Activated naive CD4-positive, alpha-beta T cell treated with anti-CD3 and anti-CD28 coated beads, Interleukin-2, amount 50 U/mL, for 16 hours (primary cell): Measurements from ENCODE around the gene GYG2.
A peak's percentile ranks its signal among the peaks of the same experiment; 100 is the strongest.
"Not testable (repeated sequence)": the region's sequence is repeated elsewhere in the genome, so short reads cannot be mapped to it uniquely, and the experiment has no call there.

Experiments used
- DNase-seq: peaks from one replicate; pipeline ENCODE4 v3.0.0-alpha.2; 2020

GYG2 gene

GRCh38 chrX:2910109-2910508, 81.4 kb downstream of the GYG2 start:
- DNase-seq = no peak

DNA sequence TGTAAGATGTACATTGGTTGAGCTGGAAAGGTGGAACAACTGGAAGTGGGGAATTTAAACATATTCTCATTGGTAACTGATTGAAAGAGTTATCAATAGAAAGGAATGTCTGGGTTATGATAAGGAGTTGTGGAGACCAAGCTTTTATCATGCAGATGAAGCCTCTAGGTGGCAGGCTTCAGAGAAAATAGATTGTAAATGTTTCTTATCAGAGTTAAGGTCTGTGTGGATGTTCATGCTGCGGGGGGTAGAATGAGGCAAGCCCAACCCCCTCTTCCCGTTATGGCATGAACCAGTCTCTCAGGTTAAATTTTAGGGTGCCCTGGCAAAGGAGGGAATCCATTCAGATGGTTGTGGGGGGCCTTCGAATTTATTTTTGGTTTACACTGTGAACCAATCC, 84.4 kb downstream of the GYG2 start:
- DNase-seq = no peak

- DNase-seq = no peak
These were observed 89.0 kb downstream of the GYG2 start for GRCh38 chrX:2917767-2918166.

GRCh38 chrX:2921193-2921592, 92.5 kb downstream of the GYG2 start:
- no peak for DNase-seq

GRCh38 chrX:2921750-2922149, 93.0 kb downstream of the GYG2 start:
- no peak for DNase-seq

- DNase-seq = no peak
These were observed 95.4 kb downstream of the GYG2 start for GRCh38 chrX:2924151-2924550.

- not testable (repeated sequence) for DNase-seq
These were observed 97.5 kb downstream of the GYG2 start for GRCh38 chrX:2926255-2926654.

GRCh38 chrX:2926664-2927275, 98.0 kb downstream of the GYG2 start:
- DNase-seq = no peak

DNA sequence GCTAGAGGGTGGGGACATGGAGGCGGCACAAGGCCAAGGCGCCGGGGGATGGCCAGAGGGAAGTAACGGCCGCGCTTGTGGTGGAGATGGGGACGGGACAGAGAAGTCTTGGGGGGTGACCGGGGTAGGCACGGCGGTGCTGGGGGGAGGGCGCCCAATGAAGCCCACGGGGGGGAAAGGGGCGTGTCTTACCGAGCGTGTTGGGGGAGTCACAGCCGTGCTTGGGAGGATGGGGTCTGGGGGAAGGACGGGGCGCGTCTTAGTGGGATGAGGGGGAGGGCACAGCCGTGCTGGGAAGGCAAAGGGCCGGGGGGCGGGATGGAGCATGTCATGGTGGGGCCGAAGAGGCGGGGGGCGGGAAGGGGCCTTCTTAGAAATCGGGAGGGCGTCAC, 99.5 kb downstream of the GYG2 start:
- no peak for DNase-seq

DNA sequence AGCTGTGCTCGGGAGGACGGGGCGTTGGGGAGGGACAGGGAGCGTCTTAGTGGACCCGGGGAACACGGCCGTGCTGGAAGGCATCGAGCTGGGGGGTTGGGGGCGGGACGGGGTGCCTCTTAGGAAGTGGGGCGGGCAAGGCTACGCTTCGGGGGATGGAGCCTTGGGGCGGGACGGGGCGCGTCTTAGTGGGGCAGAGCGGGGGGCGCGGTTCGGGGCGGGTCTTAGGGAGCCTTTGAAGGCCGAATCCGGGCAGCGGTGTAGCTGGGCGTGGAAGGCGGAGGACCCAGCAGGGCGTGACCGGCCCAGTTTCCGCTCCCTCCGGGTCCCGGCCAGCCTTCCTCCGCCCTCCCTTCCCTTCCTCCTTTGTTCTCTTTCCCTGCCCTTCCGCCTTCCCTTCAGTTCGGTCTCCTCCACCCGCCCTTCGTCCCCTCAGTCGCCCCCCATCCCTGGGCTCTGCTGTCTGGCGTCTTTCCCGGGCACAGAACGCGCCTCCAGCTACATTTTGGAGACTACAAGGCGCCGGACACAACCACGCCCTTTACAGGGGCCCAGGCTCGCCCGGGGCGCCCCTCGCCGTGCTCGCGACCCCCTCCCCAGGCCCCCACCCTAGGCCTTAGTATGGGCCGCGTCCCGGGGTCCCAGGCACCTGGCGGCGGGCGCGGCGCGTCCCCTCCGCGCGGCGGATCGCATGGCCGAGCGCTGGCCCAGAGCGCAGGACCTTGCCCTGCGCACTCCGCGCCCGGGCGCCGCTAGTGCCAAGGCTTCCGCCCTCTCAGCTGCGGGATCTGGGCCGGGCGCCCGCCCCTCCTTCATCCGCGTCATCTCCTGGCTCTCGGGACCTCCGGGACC, 100.1 kb downstream of the GYG2 start, which contains the start of gene ARSD:
ARSD (minus strand) TSS at position 757 of the 852 bp plus-strand sequence; CDS start at position 693, 64 bp downstream.
- peak; percentile 10 for DNase-seq

GRCh38 chrX:2931155-2931554, 102.4 kb downstream of the GYG2 start:
- DNase-seq = no peak

- no peak for DNase-seq
These were observed 102.9 kb downstream of the GYG2 start for GRCh38 chrX:2931612-2932011.
